Fibroblast of lung (primary cell): Measurements from ENCODE around the gene TNS1. TPM values are rescaled to one million over a fixed set of nuclear protein-coding genes. Genes with fewer than 3 reads are reported as not detected.

Source experiments
- DNase-seq, 2 donors: peaks; one replicate each; pipeline versions ENCODE4 v3.0.0 to v3.0.0-alpha.2; 2010; ENCODE audit warnings: low read depth in 2 of 2
- H2AFZ ChIP-seq: 2 replicates; pipeline ENCODE4 v1.5.1; 2012; ENCODE audit warnings: low read length, control low read depth, inconsistent platforms
- H3K27ac ChIP-seq: 2 replicates; pipeline ENCODE4 v1.5.1; 2011; ENCODE audit warnings: low read length, control low read depth; ENCODE audit not compliant: insufficient read depth
- H3K27me3 ChIP-seq: 2 replicates; pipeline ENCODE4 v1.5.1; 2011; ENCODE audit warnings: mild to moderate bottlenecking, low read length; ENCODE audit not compliant: control insufficient read depth, insufficient read depth
- H3K36me3 ChIP-seq: 2 replicates; pipeline ENCODE4 v1.5.1; 2011; ENCODE audit warnings: low read length; ENCODE audit not compliant: control insufficient read depth, insufficient read depth
- H3K4me1 ChIP-seq: 2 replicates; pipeline ENCODE4 v1.5.1; 2011; ENCODE audit warnings: low read length; ENCODE audit not compliant: control insufficient read depth, insufficient read depth; ENCODE audit errors: extremely low read depth
- H3K4me2 ChIP-seq: 2 replicates; pipeline ENCODE4 v1.5.1; 2011; ENCODE audit warnings: low read length, control low read depth; ENCODE audit not compliant: insufficient read depth; ENCODE audit errors: extremely low read depth
- H3K4me3 ChIP-seq, 4 experiments: fragments of 200-600 bp in 1 of 4; sonication (generic) in 1 of 4; replicated peaks in 1 of 4; 2 replicates each; pipeline ENCODE4 v1.5.1; 2011 to 2016; ENCODE audit warnings: low read length in 4 of 4, low read depth in 3 of 4, mild to moderate bottlenecking in 3 of 4, control low read depth in 2 of 4, inconsistent platforms in 1 of 4, mixed read lengths in 1 of 4; ENCODE audit not compliant: insufficient read depth in 1 of 4; ENCODE audit errors: control extremely low read depth in 1 of 4
- H3K79me2 ChIP-seq: 2 replicates; pipeline ENCODE4 v1.5.1; 2012; ENCODE audit warnings: mild to moderate bottlenecking, low read length, inconsistent platforms; ENCODE audit not compliant: control insufficient read depth, insufficient read depth
- H3K9ac ChIP-seq: 2 replicates; pipeline ENCODE4 v1.5.1; 2011; ENCODE audit warnings: mild to moderate bottlenecking, low read length, control low read depth; ENCODE audit not compliant: insufficient read depth
- H3K9me3 ChIP-seq: 2 replicates; pipeline ENCODE4 v1.5.1; 2012; ENCODE audit warnings: low read depth, low read length; ENCODE audit not compliant: control insufficient read depth, insufficient read depth
- H4K20me1 ChIP-seq: 2 replicates; pipeline ENCODE4 v1.5.1; 2011; ENCODE audit warnings: low read length; ENCODE audit not compliant: control insufficient read depth, insufficient read depth; ENCODE audit errors: extremely low read depth
- CTCF ChIP-seq, 2 donors: IDR thresholded peaks in 1 of 2; conservative IDR thresholded peaks in 1 of 2; 1 replicate in 1 of 2; 2 replicates in 1 of 2; pipeline ENCODE4 v1.5.1; 2011 to 2012; ENCODE audit warnings: low read length in 2 of 2, control low read depth in 1 of 2, inconsistent platforms in 1 of 2, low read depth in 1 of 2, mild to moderate bottlenecking in 1 of 2
- EZH2 ChIP-seq: IDR thresholded peaks from 2 replicates; pipeline ENCODE4 v1.5.1; 2012; ENCODE audit warnings: low read length, control low read depth, mild to moderate bottlenecking; ENCODE audit errors: missing control alignments
- polyA plus RNA-seq, 2 donors: library from polyadenylated mRNA; depleted of rRNA in 1 of 2; stranded (reverse) in 1 of 2; unstranded in 1 of 2; fragments of >200 nt; gene quantifications; 2 replicates each; pipeline ENCODE4 v1.2.1, GENCODE V29; 2011 to 2012; ENCODE audit warnings: missing spikeins in 1 of 2
- total RNA-seq: library from RNA; depleted of rRNA; stranded (reverse); fragments of >200 nt; gene quantifications from 2 replicates; pipeline ENCODE4 v1.2.1, GENCODE V29; 2014

Gene TNS1
- total and polyA plus RNA-seq, 2 donors (not counting 1 experiment from before 2014, with no cell fraction given) = 44.4 to 47.1 TPM

GRCh38 chr2:217827430-217828201 lies 175.2 kb downstream of the TNS1 start:
- H3K27ac ChIP-seq = no peak overlapping the region
- no peak overlapping the region for H3K4me3 ChIP-seq
- H3K4me1 ChIP-seq = peaks cover 10% of the 10 kb centered on the region
- no peaks in the 10 kb centered on the region for H4K20me1 ChIP-seq
- no peaks in the 10 kb centered on the region for H3K9me3 ChIP-seq
- H3K79me2 ChIP-seq = no peaks in the 10 kb centered on the region
- H3K27me3 ChIP-seq = no peaks in the 10 kb centered on the region
- no peak overlapping the region for H3K4me2 ChIP-seq
- DNase-seq = peak; percentile 20 to 24
- H3K36me3 ChIP-seq = peaks cover 9% of the 10 kb centered on the region
- TF ChIP-seq EZH2 (no peak), CTCF (conservative IDR thresholded peaks at IDR 0.05 in 1 of 2, IDR thresholded peaks at IDR 0.05 in 1 of 2; ENCODE audit: low read depth in 1 of 2, low read length in 2 of 2) (no peak)
- H3K9ac ChIP-seq = no peak overlapping the region
- H2AFZ ChIP-seq = no peak overlapping the region

- H3K27me3 ChIP-seq = no peaks in the 10 kb centered on the region
- no peak overlapping the region for H3K27ac ChIP-seq
- DNase-seq = no peak
- TF ChIP-seq EZH2 = no peak
- no peak for TF ChIP-seq CTCF (conservative IDR thresholded peaks at IDR 0.05 in 1 of 2, IDR thresholded peaks at IDR 0.05 in 1 of 2; ENCODE audit: low read depth in 1 of 2, low read length in 2 of 2)
- H3K79me2 ChIP-seq = no peaks in the 10 kb centered on the region
- peaks cover 10% of the 10 kb centered on the region for H3K4me1 ChIP-seq
- no peak overlapping the region for H3K9ac ChIP-seq
- H3K36me3 ChIP-seq = peaks cover 9% of the 10 kb centered on the region
- no peaks in the 10 kb centered on the region for H4K20me1 ChIP-seq
- H3K4me2 ChIP-seq = no peak overlapping the region
- H2AFZ ChIP-seq = no peak overlapping the region
- H3K9me3 ChIP-seq = no peaks in the 10 kb centered on the region
- no peak overlapping the region for H3K4me3 ChIP-seq
These were observed 175.8 kb downstream of the TNS1 start for GRCh38 chr2:217826991-217827390.

GRCh38 chr2:217826520-217826919 lies 176.3 kb downstream of the TNS1 start:
- TF ChIP-seq CTCF (conservative IDR thresholded peaks at IDR 0.05 in 1 of 2, IDR thresholded peaks at IDR 0.05 in 1 of 2; ENCODE audit: low read depth in 1 of 2, low read length in 2 of 2) (no peak), EZH2 (no peak)
- Histone ChIP-seq H3K79me2 (no peaks in the 10 kb centered on the region), H3K4me3 (no peak overlapping the region), H3K4me1 (peaks cover 10% of the 10 kb centered on the region), H3K4me2 (no peak overlapping the region), H4K20me1 (no peaks in the 10 kb centered on the region), H3K27me3 (no peaks in the 10 kb centered on the region), H3K9ac (no peak overlapping the region), H3K27ac (no peak overlapping the region), H3K36me3 (peaks cover 10% of the 10 kb centered on the region), H2AFZ (no peak overlapping the region), H3K9me3 (no peaks in the 10 kb centered on the region)
- peak in 1 of 2 donors; percentile 17 for DNase-seq
